GM10248 (cell line): ENCODE results near the gene CUL2.

Experiments used
- CTCF ChIA-PET: fragments of 300-600 bp; sonication (Branson Sonifier 250); formaldehyde crosslinking; extraction: SDS; loops from one replicate; lab custom pipeline; 2021; ENCODE audit warnings: antibody characterized with exemption; lab: Yijun Ruan, JAX
- POLR2A ChIA-PET: fragments of 350-650 bp; sonication (Branson Sonifier 250); formaldehyde crosslinking; extraction: SDS; loops from one replicate; lab custom pipeline; 2020; ENCODE audit warnings: antibody characterized with exemption; lab: Yijun Ruan, JAX
- DNase-seq: peaks from one replicate; pipeline ENCODE4 v3.0.0; 2012; ENCODE audit errors: extremely low spot score
- CTCF ChIP-seq: IDR thresholded peaks from 2 replicates; pipeline ENCODE4 v1.5.1; 2012; ENCODE audit warnings: mild to moderate bottlenecking, low read depth; ENCODE audit errors: extremely low read depth, missing control alignments, control extremely low read depth

Gene CUL2

GRCh38 chr10:35020481-35020880 lies 69.7 kb downstream of the CUL2 start:
- POLR2A ChIA-PET: no interaction called here
- CTCF ChIA-PET: interaction anchor here (1.2 kb wide), 1 partner anchor 10 kb away, joined by 3 read pairs; no protein-coding TSS in a partner anchor
- no peak for TF ChIP-seq CTCF
- no peak for DNase-seq

GRCh38 chr10:35019041-35020024 lies 70.8 kb downstream of the CUL2 start:
- ChIA-PET POLR2A (no interaction called here), CTCF (interaction anchor here (1.2 to 2.8 kb wide), 2 partner anchors 9 to 25 kb away, joined by 3 to 12 read pairs; no protein-coding TSS in a partner anchor)
- TF ChIP-seq CTCF: no peak
- no peak for DNase-seq

- ChIA-PET CTCF (interaction anchor here (1.0 to 2.8 kb wide), 3 partner anchors 9 to 28 kb away, joined by 3 to 12 read pairs (median 12); no protein-coding TSS in a partner anchor), POLR2A (no interaction called here)
- TF ChIP-seq CTCF: no peak
- no peak for DNase-seq
Measured at GRCh38 chr10:35017608-35018007, 72.5 kb downstream of the CUL2 start.

GRCh38 chr10:35015843-35016408 lies 74.2 kb downstream of the CUL2 start:
- ChIA-PET POLR2A (no interaction called here), CTCF (interaction anchor here (1.1 to 2.8 kb wide), 3 partner anchors 11 to 350 kb away, joined by 3 to 12 read pairs (median 11); no protein-coding TSS in a partner anchor)
- TF ChIP-seq CTCF: no peak
- DNase-seq: no peak

GRCh38 chr10:35012781-35013180 lies 77.4 kb downstream of the CUL2 start:
- CTCF ChIA-PET: interaction anchor here (0.6 to 2.3 kb wide), 3 partner anchors 10 to 1839 kb away, joined by 3 to 7 read pairs (median 3); no protein-coding TSS in a partner anchor
- no peak for TF ChIP-seq CTCF
- POLR2A ChIA-PET: no interaction called here
- no peak for DNase-seq

GRCh38 chr10:35011771-35012191 lies 78.4 kb downstream of the CUL2 start:
- no peak for DNase-seq
- ChIA-PET CTCF (interaction anchor here (0.9 kb wide), 1 partner anchor 9 kb away, joined by 3 read pairs; no protein-coding TSS in a partner anchor), POLR2A (no interaction called here)
- TF ChIP-seq CTCF: no peak
